Measurements from ENCODE around the gene STXBP5.

DNA sequence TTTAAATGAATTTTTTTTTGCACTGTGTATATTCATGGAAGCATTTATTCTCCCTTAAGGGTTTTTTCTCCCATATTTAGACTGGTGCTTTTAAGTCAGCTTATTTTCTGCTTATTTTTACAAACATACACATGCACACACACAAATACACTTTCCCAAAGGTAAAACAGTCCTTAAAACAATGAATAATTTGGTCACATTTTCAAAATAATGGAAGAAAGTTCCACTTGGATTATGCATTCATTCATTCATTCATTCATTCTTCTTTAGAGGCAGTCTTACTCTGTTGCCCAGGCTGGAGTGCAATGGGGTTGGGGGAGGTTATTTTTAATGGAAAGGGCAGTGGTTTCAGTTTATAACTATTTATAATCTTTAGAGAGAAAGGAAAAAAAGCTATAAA, 69.8 kb downstream of the STXBP5 start:
- TF ChIP-seq, protein P1, sequence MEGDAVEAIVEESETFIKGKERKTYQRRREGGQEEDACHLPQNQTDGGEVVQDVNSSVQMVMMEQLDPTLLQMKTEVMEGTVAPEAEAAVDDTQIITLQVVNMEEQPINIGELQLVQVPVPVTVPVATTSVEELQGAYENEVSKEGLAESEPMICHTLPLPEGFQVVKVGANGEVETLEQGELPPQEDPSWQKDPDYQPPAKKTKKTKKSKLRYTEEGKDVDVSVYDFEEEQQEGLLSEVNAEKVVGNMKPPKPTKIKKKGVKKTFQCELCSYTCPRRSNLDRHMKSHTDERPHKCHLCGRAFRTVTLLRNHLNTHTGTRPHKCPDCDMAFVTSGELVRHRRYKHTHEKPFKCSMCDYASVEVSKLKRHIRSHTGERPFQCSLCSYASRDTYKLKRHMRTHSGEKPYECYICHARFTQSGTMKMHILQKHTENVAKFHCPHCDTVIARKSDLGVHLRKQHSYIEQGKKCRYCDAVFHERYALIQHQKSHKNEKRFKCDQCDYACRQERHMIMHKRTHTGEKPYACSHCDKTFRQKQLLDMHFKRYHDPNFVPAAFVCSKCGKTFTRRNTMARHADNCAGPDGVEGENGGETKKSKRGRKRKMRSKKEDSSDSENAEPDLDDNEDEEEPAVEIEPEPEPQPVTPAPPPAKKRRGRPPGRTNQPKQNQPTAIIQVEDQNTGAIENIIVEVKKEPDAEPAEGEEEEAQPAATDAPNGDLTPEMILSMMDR (IDR thresholded peaks at IDR 0.05; ENCODE audit: low read depth, low read length) = no peak
- no peak for TF ChIP-seq EZH2phosphoT487 (IDR thresholded peaks at IDR 0.05; ENCODE audit: low read depth)
